ENCODE data around the gene EZH1.

Gene EZH1

DNA sequence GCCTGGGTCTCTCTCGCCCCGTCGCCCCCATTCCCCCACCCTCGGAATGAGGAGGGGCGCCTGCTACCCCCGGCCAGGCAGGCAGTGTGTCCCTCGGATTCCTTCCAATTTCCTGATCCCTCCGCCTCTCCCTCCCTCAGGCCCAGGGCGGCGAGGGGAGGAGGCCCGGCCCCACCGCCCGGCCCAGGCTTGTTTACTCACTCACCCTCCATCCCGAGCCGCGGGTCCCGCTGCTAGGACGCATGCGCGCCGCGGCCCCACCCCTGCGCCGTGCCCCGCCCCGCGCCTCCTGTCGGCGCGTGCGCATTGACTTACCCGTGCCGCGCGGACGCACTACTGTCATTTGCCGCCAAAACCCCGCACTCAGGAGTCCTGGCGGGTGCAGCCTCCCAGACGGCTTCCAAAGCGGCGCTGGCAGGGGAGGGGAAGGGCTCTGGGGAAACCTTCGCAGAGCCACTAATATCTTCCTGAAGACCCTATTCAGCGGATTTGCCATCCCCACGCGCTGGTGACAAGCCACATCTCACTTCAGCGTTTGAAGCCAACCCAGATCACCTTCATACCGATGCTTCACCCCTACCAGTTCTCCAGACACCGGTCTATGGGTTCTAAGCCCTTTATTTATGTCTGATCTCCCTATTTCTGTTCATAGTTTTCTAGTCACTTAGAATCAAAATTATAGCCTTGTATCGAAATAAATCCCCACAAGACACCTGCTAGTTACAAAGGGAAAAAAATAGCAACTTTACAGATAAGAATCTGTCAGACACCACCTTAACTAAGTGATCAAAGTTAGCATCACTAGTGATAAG is at the start of gene EZH1:
Gene EZH1 (minus strand): TSS at position 235 of the 812 bp plus-strand sequence. CDS start 16,099 bp downstream, outside the sequence.
- TF ChIP-seq, protein P1, sequence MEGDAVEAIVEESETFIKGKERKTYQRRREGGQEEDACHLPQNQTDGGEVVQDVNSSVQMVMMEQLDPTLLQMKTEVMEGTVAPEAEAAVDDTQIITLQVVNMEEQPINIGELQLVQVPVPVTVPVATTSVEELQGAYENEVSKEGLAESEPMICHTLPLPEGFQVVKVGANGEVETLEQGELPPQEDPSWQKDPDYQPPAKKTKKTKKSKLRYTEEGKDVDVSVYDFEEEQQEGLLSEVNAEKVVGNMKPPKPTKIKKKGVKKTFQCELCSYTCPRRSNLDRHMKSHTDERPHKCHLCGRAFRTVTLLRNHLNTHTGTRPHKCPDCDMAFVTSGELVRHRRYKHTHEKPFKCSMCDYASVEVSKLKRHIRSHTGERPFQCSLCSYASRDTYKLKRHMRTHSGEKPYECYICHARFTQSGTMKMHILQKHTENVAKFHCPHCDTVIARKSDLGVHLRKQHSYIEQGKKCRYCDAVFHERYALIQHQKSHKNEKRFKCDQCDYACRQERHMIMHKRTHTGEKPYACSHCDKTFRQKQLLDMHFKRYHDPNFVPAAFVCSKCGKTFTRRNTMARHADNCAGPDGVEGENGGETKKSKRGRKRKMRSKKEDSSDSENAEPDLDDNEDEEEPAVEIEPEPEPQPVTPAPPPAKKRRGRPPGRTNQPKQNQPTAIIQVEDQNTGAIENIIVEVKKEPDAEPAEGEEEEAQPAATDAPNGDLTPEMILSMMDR (IDR thresholded peaks at IDR 0.05; ENCODE audit: low read depth, low read length, missing control alignments), result no peak
- DNase-seq (ENCODE audit: low read depth), result peak; percentile 66
- H3K4me3 ChIP-seq (ENCODE audit: low read depth, low read length), result peak within 1 kb of the TSS; percentile 78

DNA sequence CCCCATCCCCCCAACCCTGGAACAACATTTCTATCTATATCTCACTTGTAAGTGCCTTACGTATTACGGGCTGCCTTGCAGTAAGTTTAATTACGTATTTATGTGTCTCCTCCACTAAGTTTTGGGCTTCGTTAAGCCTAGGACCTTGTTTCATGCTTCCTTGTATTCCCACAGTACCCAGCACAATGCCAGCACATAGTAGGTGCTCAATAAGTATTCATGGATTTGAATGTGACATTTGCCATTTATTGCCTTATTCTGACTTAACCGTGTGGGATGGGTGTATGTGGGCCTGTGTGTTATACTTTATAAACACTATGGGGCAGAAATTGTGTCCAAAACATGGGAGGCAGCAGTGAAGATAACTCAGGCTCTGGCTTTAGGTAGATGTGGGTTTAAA is 47.7 kb upstream of the EZH1 start:
- H3K4me3 ChIP-seq (ENCODE audit: low read depth, low read length), result no peak overlapping the region
- TF ChIP-seq, protein P1 (IDR thresholded peaks at IDR 0.05; ENCODE audit: low read depth, low read length, missing control alignments), result no peak
- DNase-seq (ENCODE audit: low read depth), result no peak

DNA sequence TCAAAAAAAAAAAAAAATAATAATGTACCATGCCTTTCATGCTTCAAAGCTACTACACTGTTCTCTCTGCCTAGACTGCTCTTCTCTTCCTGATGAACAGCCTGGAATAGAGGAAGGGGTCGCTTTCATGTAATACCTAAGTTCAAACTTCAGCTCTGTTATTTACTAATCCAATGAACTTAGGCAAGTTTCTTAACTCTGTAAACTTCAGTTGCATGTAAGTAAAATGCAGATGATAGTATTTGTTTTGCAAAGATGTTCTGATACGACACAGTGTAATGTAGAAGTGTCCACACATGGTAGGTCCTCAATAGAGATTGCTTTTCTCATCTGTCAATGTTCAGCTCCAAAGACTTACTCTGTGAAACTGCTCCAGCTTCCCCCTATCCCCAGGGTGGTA is 47.1 kb upstream of the EZH1 start:
- H3K4me3 ChIP-seq (ENCODE audit: low read depth, low read length), result no peak overlapping the region
- TF ChIP-seq, protein P1 (IDR thresholded peaks at IDR 0.05; ENCODE audit: low read depth, low read length, missing control alignments), result no peak
- no peak for DNase-seq (ENCODE audit: low read depth)

DNA sequence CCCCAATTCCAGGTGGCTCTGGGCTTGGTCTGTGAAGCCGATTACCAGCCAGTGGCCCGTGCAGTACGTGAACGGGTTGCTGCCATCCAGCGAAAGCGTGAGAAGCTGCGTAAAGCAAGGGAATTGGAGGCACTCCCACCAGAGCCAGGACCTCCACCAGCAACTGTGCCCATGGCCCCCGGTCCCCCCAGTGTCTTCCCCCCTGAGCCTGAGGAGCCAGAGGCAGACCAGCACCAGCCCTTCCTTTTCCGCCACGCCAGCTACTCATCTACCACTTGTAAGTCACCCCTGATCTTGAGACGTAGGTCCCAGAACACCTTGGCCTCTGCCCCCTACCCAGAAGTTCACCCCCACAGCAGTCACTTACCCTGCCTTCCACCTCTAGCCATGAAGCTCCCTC is 42.4 kb upstream of the EZH1 start:
- H3K4me3 ChIP-seq (ENCODE audit: low read depth, low read length), result no peak overlapping the region
- TF ChIP-seq, protein P1 (IDR thresholded peaks at IDR 0.05; ENCODE audit: low read depth, low read length, missing control alignments), result no peak

DNA sequence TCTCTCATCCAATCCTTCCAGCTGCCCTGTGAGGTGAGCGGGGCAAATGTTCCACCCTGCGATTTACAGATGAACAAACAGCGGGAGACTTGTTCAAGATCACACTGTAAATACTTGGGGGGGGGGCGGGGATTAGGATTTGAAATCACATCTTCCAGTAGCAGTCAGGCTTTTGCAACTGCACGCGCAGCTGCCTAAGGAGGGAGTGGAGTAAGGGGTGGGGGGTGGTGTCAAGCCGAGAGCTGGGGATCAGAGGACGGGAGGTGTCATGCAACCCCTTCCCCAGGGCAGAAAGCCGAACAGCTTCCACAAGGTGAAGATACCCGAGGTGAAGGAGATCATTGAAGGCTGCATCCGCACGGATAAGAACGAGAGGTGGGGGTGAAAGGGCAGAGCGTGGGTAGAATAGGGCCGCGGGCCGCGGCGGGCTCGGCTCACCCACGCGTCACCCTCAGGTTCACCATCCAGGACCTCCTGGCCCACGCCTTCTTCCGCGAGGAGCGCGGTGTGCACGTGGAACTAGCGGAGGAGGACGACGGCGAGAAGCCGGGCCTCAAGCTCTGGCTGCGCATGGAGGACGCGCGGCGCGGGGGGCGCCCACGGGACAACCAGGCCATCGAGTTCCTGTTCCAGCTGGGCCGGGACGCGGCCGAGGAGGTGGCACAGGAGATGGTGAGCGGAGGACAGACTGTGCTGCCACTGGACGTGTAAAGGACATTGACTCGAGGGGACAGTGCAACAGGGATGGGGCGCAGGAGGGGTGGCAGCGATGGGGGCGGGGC is 40.2 kb upstream of the EZH1 start:
- no peak for DNase-seq (ENCODE audit: low read depth)
- TF ChIP-seq, protein P1 (IDR thresholded peaks at IDR 0.05; ENCODE audit: low read depth, low read length, missing control alignments), result no peak
- no peak overlapping the region for H3K4me3 ChIP-seq (ENCODE audit: low read depth, low read length)

More for the DNA sequence above, 42.4 kb upstream of the EZH1 start:
- no peak for DNase-seq (ENCODE audit: low read depth)

DNA sequence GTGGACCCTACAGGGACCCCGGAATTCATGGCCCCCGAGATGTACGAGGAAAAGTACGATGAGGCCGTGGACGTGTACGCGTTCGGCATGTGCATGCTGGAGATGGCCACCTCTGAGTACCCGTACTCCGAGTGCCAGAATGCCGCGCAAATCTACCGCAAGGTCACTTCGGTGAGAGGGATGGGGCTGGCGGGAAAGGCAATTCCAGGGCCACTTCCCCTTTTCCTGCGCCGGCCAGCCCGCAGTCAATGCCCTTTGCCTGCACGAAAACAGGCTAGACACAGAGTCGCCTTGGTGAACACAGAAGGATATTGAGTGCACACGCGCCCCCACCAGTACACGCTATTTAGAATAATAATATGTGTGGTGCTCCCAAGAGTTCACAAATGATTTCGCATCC is 39.6 kb upstream of the EZH1 start:
- DNase-seq (ENCODE audit: low read depth), result no peak
- H3K4me3 ChIP-seq (ENCODE audit: low read depth, low read length), result no peak overlapping the region
- TF ChIP-seq, protein P1 (IDR thresholded peaks at IDR 0.05; ENCODE audit: low read depth, low read length, missing control alignments), result no peak
